GM12878 (cell line): ENCODE measurements around the gene PROCA1. TPM values are rescaled to one million over a fixed set of nuclear protein-coding genes. Genes with fewer than 3 reads are reported as not detected.

Source experiments
- ATAC-seq: fragments of 200-7000 bp; cut with Tn5 transposase; 3 replicates; pipeline ENCODE4 v1.9.1; 2020; ENCODE audit warnings: mild to moderate bottlenecking, moderate library complexity
- BruUV-seq: library from RNA; stranded (reverse); fragments of 400-500 nt; replicated peaks from 2 replicates; lab custom pipeline; 2021; lab: Mats Ljungman, UMichigan
- CTCF ChIA-PET: fragments of 300-600 bp; sonication (Branson Sonifier 250); formaldehyde crosslinking; extraction: SDS; loops from one replicate; lab custom pipeline; 2021; ENCODE audit warnings: inconsistent platforms; lab: Yijun Ruan, JAX
- POLR2A ChIA-PET: fragments of 350-600 bp; formaldehyde crosslinking; extraction: SDS; loops from one replicate; lab custom pipeline; 2021; ENCODE audit warnings: inconsistent platforms; lab: Charles Lee
- RAD21 ChIA-PET: fragments of 300-600 bp; sonication (Branson Sonifier 250); formaldehyde crosslinking; loops from one replicate; lab custom pipeline; 2023; ENCODE audit warnings: antibody characterized with exemption; ENCODE audit not compliant: unreplicated experiment; lab: Charles Lee
- SMC1A ChIA-PET: fragments of 300-600 bp; sonication (Branson Sonifier 250); formaldehyde crosslinking; loops from one replicate; lab custom pipeline; 2023; ENCODE audit not compliant: unreplicated experiment, uncharacterized antibody; lab: Charles Lee
- DNase-seq: peaks from one replicate; pipeline ENCODE4 v3.0.0-alpha.2; 2011; ENCODE audit warnings: low read depth, low spot score
- FAIRE-seq: peaks from 3 replicates; lab custom pipeline; 2011; peaks lifted over from hg19 to GRCh38; lab: Jason Lieb, UNC
- H2AFZ ChIP-seq: 2 replicates; pipeline ENCODE4 v1.6.0; 2011; ENCODE audit warnings: low read depth, low read length, control low read depth; ENCODE audit not compliant: control insufficient read depth
- H3K27ac ChIP-seq: 2 replicates; pipeline ENCODE4 v1.5.1; 2011; ENCODE audit warnings: control low read depth; ENCODE audit not compliant: control insufficient read depth, insufficient read depth
- H3K27me3 ChIP-seq, 2 experiments: replicated peaks in 1 of 2; 2 replicates each; pipeline versions ENCODE4 v1.6.0 to v1.6.1; 2011; ENCODE audit warnings: low read length in 1 of 2; ENCODE audit not compliant: control insufficient read depth in 2 of 2, insufficient read depth in 2 of 2
- H3K36me3 ChIP-seq, 2 experiments: 2 replicates each; pipeline ENCODE4 v1.5.1; 2011; ENCODE audit warnings: low read length in 1 of 2; ENCODE audit not compliant: control insufficient read depth in 2 of 2, insufficient read depth in 2 of 2
- H3K4me1 ChIP-seq: 2 replicates; pipeline ENCODE4 v1.6.1; 2011; ENCODE audit warnings: mild to moderate bottlenecking, low read length, moderate library complexity, mixed read lengths; ENCODE audit not compliant: control insufficient read depth, insufficient read depth
- H3K4me2 ChIP-seq: 2 replicates; pipeline ENCODE4 v1.6.0; 2011; ENCODE audit warnings: control low read depth; ENCODE audit not compliant: control insufficient read depth, insufficient read depth
- H3K4me3 ChIP-seq: fragments of 200-600 bp; sonication (generic); 2 replicates; pipeline ENCODE4 v1.5.1; 2016
- H3K79me2 ChIP-seq: 2 replicates; pipeline ENCODE4 v1.6.0; 2011; ENCODE audit warnings: low read length; ENCODE audit not compliant: control insufficient read depth, insufficient read depth
- H3K9ac ChIP-seq: 2 replicates; pipeline ENCODE4 v1.8.0; 2011; ENCODE audit warnings: low read length, control low read depth, mixed read lengths; ENCODE audit not compliant: control insufficient read depth, insufficient read depth
- H3K9me3 ChIP-seq: replicated peaks from 3 replicates; pipeline ENCODE4 v1.5.1; 2011; ENCODE audit warnings: mild to moderate bottlenecking, low read length; ENCODE audit not compliant: control insufficient read depth, insufficient read depth
- H4K20me1 ChIP-seq: 2 replicates; pipeline ENCODE4 v1.6.0; 2011; ENCODE audit not compliant: control insufficient read depth, insufficient read depth
- IKZF1 ChIP-seq: fragments of 450-650 bp; conservative IDR thresholded peaks from 2 replicates; pipeline ENCODE4 v1.6.1; 2017; ENCODE audit warnings: antibody characterized with exemption, mild to moderate bottlenecking
- IRF4 ChIP-seq: IDR thresholded peaks from 2 replicates; pipeline ENCODE4 v1.6.1; 2011; ENCODE audit warnings: low read depth, low read length
- MLLT1 ChIP-seq: fragments of 450-650 bp; IDR thresholded peaks from 2 replicates; pipeline ENCODE4 v1.6.1; 2016; ENCODE audit warnings: mild to moderate bottlenecking
- NFYB ChIP-seq: IDR thresholded peaks from 2 replicates; pipeline ENCODE4 v1.6.1; 2011; ENCODE audit warnings: low read depth, mild to moderate bottlenecking, low read length, improper control_type of control experiment, moderate library complexity; ENCODE audit not compliant: insufficient read depth
- PBX3 ChIP-seq: IDR thresholded peaks from 2 replicates; pipeline ENCODE4 v1.6.1; 2011; ENCODE audit warnings: mild to moderate bottlenecking, low read depth, low read length, moderate library complexity; ENCODE audit not compliant: insufficient replicate concordance
- POLR2A ChIP-seq: IDR thresholded peaks from 2 replicates; pipeline ENCODE4 v1.6.1; 2011; ENCODE audit warnings: low read depth, mild to moderate bottlenecking, low read length
- POLR2AphosphoS5 ChIP-seq: IDR thresholded peaks from 2 replicates; pipeline ENCODE4 v1.6.1; 2011; ENCODE audit warnings: mild to moderate bottlenecking, low read length, inconsistent platforms
- RELB ChIP-seq: fragments of 450-650 bp; IDR thresholded peaks from 2 replicates; pipeline ENCODE4 v1.6.1; 2017; ENCODE audit warnings: low read depth, mild to moderate bottlenecking, moderate library complexity
- SIN3A ChIP-seq: IDR thresholded peaks from 2 replicates; pipeline ENCODE4 v1.6.1; 2012; ENCODE audit warnings: low read depth, low read length, improper control_type of control experiment
- WRNIP1 ChIP-seq: IDR thresholded peaks from 2 replicates; pipeline ENCODE4 v1.6.1; 2011; ENCODE audit warnings: low read depth, low read length, improper control_type of control experiment, borderline replicate concordance
- ZNF207 ChIP-seq: fragments of 450-650 bp; IDR thresholded peaks from 2 replicates; pipeline ENCODE4 v1.6.1; 2014; ENCODE audit warnings: antibody characterized with exemption, mild to moderate bottlenecking, borderline replicate concordance
- ZNF687 ChIP-seq: fragments of 450-650 bp; IDR thresholded peaks from 2 replicates; pipeline ENCODE4 v1.6.1; 2017; ENCODE audit warnings: mild to moderate bottlenecking, moderate library complexity
- WGBS: methylation state at CpG from one replicate; pipeline ENCODE4 v1.1.6; 2016; ENCODE audit warnings: low lambda C conversion rate; ENCODE audit not compliant: insufficient replicate concordance, insufficient coverage; ENCODE audit errors: missing lambda C conversion rate; 5-methylcytosine and 5-hydroxymethylcytosine counted together
- in situ Hi-C: fragments of 300-500 bp; cut with MboI; formaldehyde crosslinking; loops from 9 replicates; pipeline ENCODE4 v1.14.3; 2018; ENCODE audit warnings: mixed read lengths
- intact Hi-C: fragments of 100-400 bp; cut with micrococcal nuclease; formaldehyde crosslinking; loops from one replicate; pipeline ENCODE4 v1.14.2; 2022; ENCODE audit not compliant: unreplicated experiment
- polyA plus RNA-seq, 11 experiments: library from polyadenylated mRNA; depleted of rRNA in 4 of 11; unstranded in 6 of 11; stranded (reverse) in 5 of 11; fragments of >200 nt; fragmentation: Nextera tagmentation in 4 of 11; fragmentation: Illumina TruSeq in 1 of 11; extraction: Ambion mirVana in 4 of 11; extraction: Trizol in 1 of 11; gene quantifications; 1 replicate in 1 of 11; 2 replicates in 10 of 11; pipeline versions ENCODE4 v1.2.1 to v1.2.3, GENCODE V29; 2011 to 2016; ENCODE audit warnings: inconsistent platforms in 2 of 11, missing spikeins in 2 of 11, low read depth in 1 of 11
- total RNA-seq, 4 experiments: library from RNA; depleted of rRNA in 3 of 4; stranded (reverse); fragments of >200 nt in 3 of 4; fragmentation: Illumina TruSeq in 1 of 4; extraction: Trizol in 1 of 4; gene quantifications; 2 replicates each; pipeline versions ENCODE4 v1.2.1 to v1.2.3, GENCODE V29; 2013 to 2021

Gene PROCA1
- total and polyA plus RNA-seq, 10 of the 15 experiments (the other 5 are each of a cell fraction or from before 2014, with no cell fraction given), result 0.35 to 4.8 (median 1.4) TPM

- intact Hi-C loops, result no loop called here
- DNase-seq (no peak), FAIRE-seq (no peak), ATAC-seq (peak; percentile 1; the same call in 2 of the 3 replicates)
- Histone ChIP-seq H3K79me2 (peaks cover 77% of the 10 kb centered on the region), H2AFZ (no peak overlapping the region), H3K27me3 (no peaks in the 10 kb centered on the region), H3K4me3 (peak overlapping the region; percentile 92), H3K4me1 (peaks cover 59% of the 10 kb centered on the region), H3K9ac (peak overlapping the region; percentile 98), H4K20me1 (peaks cover 16% of the 10 kb centered on the region), H3K27ac (peak overlapping the region; percentile 95), H3K4me2 (peak overlapping the region; percentile 85), H3K36me3 (peaks cover 26 to 28% of the 10 kb centered on the region in 2 experiments), H3K9me3 (peaks cover 2% of the 10 kb centered on the region; the same call in 2 of the 3 replicates)
- in situ Hi-C loops, result loop anchor here (25.0 kb wide), 1 partner anchor 1283 kb away; the partner anchor contains the start of gene KSR1
- ChIA-PET RAD21 (interaction anchor here (1.3 to 17.4 kb wide), 3 partner anchors 18 to 26 kb away, joined by 4 to 375 read pairs (median 8); partner anchors contain the start of genes NEK8, RPL23A and TLCD1), CTCF (interaction anchor here (0.7 to 10.0 kb wide), 7 partner anchors 19 to 1264 kb away, joined by 3 to 394 read pairs (median 3); partner anchors contain the start of genes NEK8, RPL23A and TLCD1), SMC1A (interaction anchor here (1.2 to 17.8 kb wide), 2 partner anchors 16 to 204 kb away, joined by 3 to 326 read pairs; partner anchors contain the start of genes NEK8 and TLCD1), POLR2A (interaction anchor here (0.5 to 15.2 kb wide), 9 partner anchors 10 to 818 kb away, joined by 3 to 485 read pairs (median 4); partner anchors contain the start of genes FAM222B, NEK8, PHF12 and RPL23A)
- under 1% methylated on average over 20 of the region's 31 CpGs for WGBS
- no TSS peak for BruUV-seq
- TF ChIP-seq ZNF687 (0 out of 2 replicates have a peak, but pooled peaks have one; percentile 11), RELB (0 out of 2 replicates have a peak, but pooled peaks have one; percentile 14), POLR2A (peak; percentile 55; the same call in 1 of the 2 replicates), SIN3A (0 out of 2 replicates have a peak, but pooled peaks have one; percentile 11), MLLT1 (0 out of 2 replicates have a peak, but pooled peaks have one; percentile 7), IKZF1 (0 out of 2 replicates have a peak, but pooled peaks have one; percentile 5), POLR2AphosphoS5 (peak; percentile 70), NFYB (no peak), ZNF207 (no peak; the same call in 1 of the 2 replicates), IRF4 (no peak), PBX3 (no peak), WRNIP1 (0 out of 2 replicates have a peak, but pooled peaks have one; percentile 53)
These were observed 33.5 kb upstream of the PROCA1 start for GRCh38 chr17:28744972-28745785.
